ENCODE measurements around the gene GYG2. TPM values are rescaled to one million over a fixed set of nuclear protein-coding genes. Genes with fewer than 3 reads are reported as not detected.
"Not testable (repeated sequence)": the region's sequence is repeated elsewhere in the genome, so short reads cannot be mapped to it uniquely, and the experiment has no call there.

GYG2 gene
- total RNA-seq, 1 experiment from 2014 or later = 39.8 TPM

DNA sequence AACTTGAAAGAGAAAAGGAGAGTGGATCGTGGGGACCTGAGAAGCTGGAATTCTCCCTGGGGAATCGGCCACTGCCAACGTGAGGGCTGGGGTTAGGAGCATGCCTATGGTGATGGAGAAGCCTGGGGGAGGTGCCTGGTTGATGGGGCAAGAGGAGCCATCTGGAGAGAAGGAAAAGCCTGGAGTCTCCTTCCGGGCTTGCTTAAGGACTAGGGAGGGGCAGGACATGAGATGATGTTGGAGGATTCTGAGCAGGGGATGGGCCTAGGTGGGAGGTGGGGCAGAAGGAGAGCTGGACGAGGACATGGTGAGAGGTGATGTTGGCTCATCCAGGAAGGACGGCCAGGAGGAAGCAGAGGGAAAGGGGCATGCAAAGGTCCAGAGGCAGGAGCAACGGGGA lies 35.0 kb upstream of the GYG2 start:
- DNase-seq (ENCODE audit: low spot score) = no peak
- ChIA-PET POLR2A (ENCODE audit: low non-redundant PET) (interaction anchor here (0.6 kb wide), 1 partner anchor 844 kb away, joined by 3 read pairs; no protein-coding TSS in a partner anchor), CTCF (no interaction called here)
- Histone ChIP-seq H3K4me1 (ENCODE audit: insufficient read depth, low read length, poor library complexity, severe bottlenecking) (peaks cover 22% of the 10 kb centered on the region), H3K36me3 (ENCODE audit: insufficient read depth, low read length, poor library complexity, severe bottlenecking) (no peaks in the 10 kb centered on the region), H3K27me3 (replicated peaks; ENCODE audit: insufficient read depth, low read depth, low read length, poor library complexity) (no peaks in the 10 kb centered on the region), H3K9me3 (ENCODE audit: low read depth, low read length, poor library complexity, severe bottlenecking) (no peaks in the 10 kb centered on the region), H3K27ac (ENCODE audit: low read depth, low read length, poor library complexity, severe bottlenecking) (no peak overlapping the region), H3K4me3 (ENCODE audit: low read depth, low read length, poor library complexity, severe bottlenecking) (no peak overlapping the region)
- intact Hi-C loops (cut with micrococcal nuclease; ENCODE audit: unreplicated experiment) = no loop called here
- BruUV-seq (replicated peaks) = no TSS peak
- TF ChIP-seq, protein P1, sequence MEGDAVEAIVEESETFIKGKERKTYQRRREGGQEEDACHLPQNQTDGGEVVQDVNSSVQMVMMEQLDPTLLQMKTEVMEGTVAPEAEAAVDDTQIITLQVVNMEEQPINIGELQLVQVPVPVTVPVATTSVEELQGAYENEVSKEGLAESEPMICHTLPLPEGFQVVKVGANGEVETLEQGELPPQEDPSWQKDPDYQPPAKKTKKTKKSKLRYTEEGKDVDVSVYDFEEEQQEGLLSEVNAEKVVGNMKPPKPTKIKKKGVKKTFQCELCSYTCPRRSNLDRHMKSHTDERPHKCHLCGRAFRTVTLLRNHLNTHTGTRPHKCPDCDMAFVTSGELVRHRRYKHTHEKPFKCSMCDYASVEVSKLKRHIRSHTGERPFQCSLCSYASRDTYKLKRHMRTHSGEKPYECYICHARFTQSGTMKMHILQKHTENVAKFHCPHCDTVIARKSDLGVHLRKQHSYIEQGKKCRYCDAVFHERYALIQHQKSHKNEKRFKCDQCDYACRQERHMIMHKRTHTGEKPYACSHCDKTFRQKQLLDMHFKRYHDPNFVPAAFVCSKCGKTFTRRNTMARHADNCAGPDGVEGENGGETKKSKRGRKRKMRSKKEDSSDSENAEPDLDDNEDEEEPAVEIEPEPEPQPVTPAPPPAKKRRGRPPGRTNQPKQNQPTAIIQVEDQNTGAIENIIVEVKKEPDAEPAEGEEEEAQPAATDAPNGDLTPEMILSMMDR (conservative IDR thresholded peaks at IDR 0.05; ENCODE audit: low read depth, low read length) = no peak
- no peak for TF ChIP-seq EZH2 (IDR thresholded peaks at IDR 0.05; ENCODE audit: borderline replicate concordance, low read depth, low read length, poor library complexity, severe bottlenecking)

DNA sequence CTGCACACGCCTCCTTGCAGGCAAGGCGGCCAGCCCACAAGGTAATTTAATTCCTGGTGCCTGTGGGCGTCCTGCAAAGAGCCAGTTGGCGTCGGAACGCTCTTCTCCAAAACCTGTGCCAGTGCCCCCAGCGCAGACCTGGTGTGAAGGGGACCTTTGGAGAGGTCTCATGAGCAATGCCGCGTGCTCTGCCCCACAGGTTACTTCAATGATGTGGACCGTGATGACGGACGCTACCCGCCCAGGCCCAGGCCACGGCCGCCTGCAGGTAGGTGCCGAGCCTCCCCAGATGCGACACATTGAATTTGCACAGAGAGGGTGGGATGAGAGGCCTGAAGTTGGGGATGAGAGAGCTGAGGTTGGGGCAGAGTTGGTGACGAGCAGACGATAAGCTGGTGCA lies 34.4 kb upstream of the GYG2 start:
- POLR2A ChIA-PET (ENCODE audit: low non-redundant PET) = no interaction called here
- Histone ChIP-seq H3K27me3 (replicated peaks; ENCODE audit: insufficient read depth, low read depth, low read length, poor library complexity) (no peaks in the 10 kb centered on the region), H3K36me3 (ENCODE audit: insufficient read depth, low read length, poor library complexity, severe bottlenecking) (no peaks in the 10 kb centered on the region), H3K4me1 (ENCODE audit: insufficient read depth, low read length, poor library complexity, severe bottlenecking) (peaks cover 27% of the 10 kb centered on the region), H3K27ac (ENCODE audit: low read depth, low read length, poor library complexity, severe bottlenecking) (no peak overlapping the region), H3K9me3 (ENCODE audit: low read depth, low read length, poor library complexity, severe bottlenecking) (no peaks in the 10 kb centered on the region), H3K4me3 (ENCODE audit: low read depth, low read length, poor library complexity, severe bottlenecking) (no peak overlapping the region)
- no peak for TF ChIP-seq EZH2 (IDR thresholded peaks at IDR 0.05; ENCODE audit: borderline replicate concordance, low read depth, low read length, poor library complexity, severe bottlenecking)
- TF ChIP-seq, protein P1 (conservative IDR thresholded peaks at IDR 0.05; ENCODE audit: low read depth, low read length) = no peak
- DNase-seq (ENCODE audit: low spot score) = no peak
- intact Hi-C loops (cut with micrococcal nuclease; ENCODE audit: unreplicated experiment) = no loop called here
- CTCF ChIA-PET = no interaction called here
- no TSS peak for BruUV-seq (replicated peaks)

DNA sequence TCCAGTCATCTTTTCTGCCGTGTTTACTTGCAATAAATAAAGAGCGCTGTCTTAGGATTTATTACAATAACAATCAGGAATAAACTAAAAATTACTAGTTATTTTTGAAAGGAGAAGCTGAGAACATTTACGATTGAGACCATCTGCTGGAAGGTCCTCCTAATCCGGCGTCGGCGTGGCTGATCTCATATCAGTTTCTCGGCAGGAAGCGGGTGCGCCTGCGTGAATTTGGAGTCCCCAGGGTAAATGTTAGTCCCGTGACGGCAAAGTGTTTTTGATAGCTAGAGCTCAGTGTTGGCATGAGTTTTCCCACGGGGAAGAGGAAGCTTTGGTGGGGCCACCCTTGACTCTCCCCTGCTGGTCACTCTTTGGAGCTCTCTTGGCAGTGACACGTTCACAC lies 31.9 kb upstream of the GYG2 start:
- intact Hi-C loops (cut with micrococcal nuclease; ENCODE audit: unreplicated experiment); H3K27me3 ChIP-seq (replicated peaks; ENCODE audit: insufficient read depth, low read depth, low read length, poor library complexity); H3K36me3 ChIP-seq (ENCODE audit: insufficient read depth, low read length, poor library complexity, severe bottlenecking); H3K9me3 ChIP-seq (ENCODE audit: low read depth, low read length, poor library complexity, severe bottlenecking); BruUV-seq (replicated peaks); CTCF ChIA-PET; POLR2A ChIA-PET (ENCODE audit: low non-redundant PET): not testable (repeated sequence)
- peak overlapping the region; percentile 25 for H3K4me3 ChIP-seq (ENCODE audit: low read depth, low read length, poor library complexity, severe bottlenecking)
- peak overlapping the region; percentile 73 for H3K27ac ChIP-seq (ENCODE audit: low read depth, low read length, poor library complexity, severe bottlenecking)
- peaks cover 35% of the 10 kb centered on the region for H3K4me1 ChIP-seq (ENCODE audit: insufficient read depth, low read length, poor library complexity, severe bottlenecking)
- peak; percentile 73 for DNase-seq (ENCODE audit: low spot score)

DNA sequence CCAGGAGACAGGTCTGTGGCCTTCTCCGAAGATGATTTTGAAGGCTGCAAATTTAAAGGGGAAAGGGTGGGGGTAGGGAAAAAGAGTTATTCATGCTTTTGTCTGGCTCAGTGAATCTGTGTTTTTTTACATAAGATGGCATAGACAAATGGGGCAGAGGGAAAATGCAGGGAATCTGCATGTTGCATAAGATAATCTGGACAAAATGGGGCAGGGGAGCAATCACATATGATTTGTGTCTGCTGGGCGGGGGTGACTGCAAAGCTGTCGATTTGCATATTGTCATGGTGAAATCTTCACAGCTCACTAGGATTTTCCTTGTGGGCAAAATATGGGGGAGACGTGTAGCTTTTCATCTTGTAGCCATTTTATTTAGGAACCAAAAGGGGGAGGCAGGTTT lies 29.4 kb upstream of the GYG2 start:
- Histone ChIP-seq H3K27ac (ENCODE audit: low read depth, low read length, poor library complexity, severe bottlenecking) (peak overlapping the region; percentile 71), H3K4me1 (ENCODE audit: insufficient read depth, low read length, poor library complexity, severe bottlenecking) (peaks cover 48% of the 10 kb centered on the region), H3K4me3 (ENCODE audit: low read depth, low read length, poor library complexity, severe bottlenecking) (peak overlapping the region; percentile 17), H3K36me3 (ENCODE audit: insufficient read depth, low read length, poor library complexity, severe bottlenecking) (no peaks in the 10 kb centered on the region), H3K9me3 (ENCODE audit: low read depth, low read length, poor library complexity, severe bottlenecking) (no peaks in the 10 kb centered on the region), H3K27me3 (replicated peaks; ENCODE audit: insufficient read depth, low read depth, low read length, poor library complexity) (no peaks in the 10 kb centered on the region)
- BruUV-seq (replicated peaks) = no TSS peak
- peak; percentile 63 for DNase-seq (ENCODE audit: low spot score)
- intact Hi-C loops (cut with micrococcal nuclease; ENCODE audit: unreplicated experiment) = no loop called here
- CTCF ChIA-PET = no interaction called here
- POLR2A ChIA-PET (ENCODE audit: low non-redundant PET) = no interaction called here
- TF ChIP-seq, protein P1 (conservative IDR thresholded peaks at IDR 0.05; ENCODE audit: low read depth, low read length) = no peak
- TF ChIP-seq EZH2 (IDR thresholded peaks at IDR 0.05; ENCODE audit: borderline replicate concordance, low read depth, low read length, poor library complexity, severe bottlenecking) = no peak

DNA sequence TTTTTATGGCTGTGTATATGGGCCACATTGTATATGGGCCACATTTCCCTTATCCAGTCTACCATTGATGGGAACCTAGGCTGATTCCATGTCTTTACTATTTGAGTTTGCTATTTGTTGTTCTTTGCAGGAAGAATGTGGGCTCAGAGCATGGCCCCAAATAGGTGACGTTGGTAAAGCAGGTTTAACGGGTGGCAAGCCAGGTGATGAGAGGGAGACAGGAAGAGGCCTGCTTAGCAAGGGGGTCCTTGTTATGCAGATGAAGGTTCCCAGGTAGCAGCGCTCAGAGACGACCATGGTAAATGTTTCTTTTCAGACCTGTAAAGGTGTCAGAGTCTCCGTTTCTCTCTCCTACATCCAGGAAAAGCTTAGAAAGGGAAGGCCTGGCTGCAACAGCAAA lies 28.8 kb upstream of the GYG2 start:
- CTCF ChIA-PET; POLR2A ChIA-PET (ENCODE audit: low non-redundant PET); H3K4me3 ChIP-seq (ENCODE audit: low read depth, low read length, poor library complexity, severe bottlenecking); intact Hi-C loops (cut with micrococcal nuclease; ENCODE audit: unreplicated experiment); BruUV-seq (replicated peaks); DNase-seq (ENCODE audit: low spot score); H3K36me3 ChIP-seq (ENCODE audit: insufficient read depth, low read length, poor library complexity, severe bottlenecking); H3K9me3 ChIP-seq (ENCODE audit: low read depth, low read length, poor library complexity, severe bottlenecking); H3K27me3 ChIP-seq (replicated peaks; ENCODE audit: insufficient read depth, low read depth, low read length, poor library complexity): not testable (repeated sequence)
- H3K27ac ChIP-seq (ENCODE audit: low read depth, low read length, poor library complexity, severe bottlenecking) = peak overlapping the region; percentile 71
- peaks cover 53% of the 10 kb centered on the region for H3K4me1 ChIP-seq (ENCODE audit: insufficient read depth, low read length, poor library complexity, severe bottlenecking)

All from A673 (cell line).